Esophagus squamous epithelium (tissue), 4 donors: ENCODE measurements around the gene CFHR5.

Experiments
- POLR2A ChIP-seq, 4 donors: fragments of 450-650 bp; IDR thresholded peaks; one replicate each; pipeline ENCODE4 v1.6.1; 2017; ENCODE audit warnings: antibody characterized with exemption in 4 of 4, mild to moderate bottlenecking in 4 of 4, moderate library complexity in 3 of 4
- TF ChIP-seq, protein P1 (sequence below), 6 experiments: fragments of 450-650 bp in 4 of 6; fragments of 200-600 bp in 2 of 6; sonication (generic) in 2 of 6; IDR thresholded peaks; one replicate each; pipeline ENCODE4 v1.5.1; 2016 to 2019; ENCODE audit warnings: antibody characterized with exemption in 6 of 6, mild to moderate bottlenecking in 4 of 6, moderate library complexity in 4 of 6

- TF ChIP-seq, protein P1, sequence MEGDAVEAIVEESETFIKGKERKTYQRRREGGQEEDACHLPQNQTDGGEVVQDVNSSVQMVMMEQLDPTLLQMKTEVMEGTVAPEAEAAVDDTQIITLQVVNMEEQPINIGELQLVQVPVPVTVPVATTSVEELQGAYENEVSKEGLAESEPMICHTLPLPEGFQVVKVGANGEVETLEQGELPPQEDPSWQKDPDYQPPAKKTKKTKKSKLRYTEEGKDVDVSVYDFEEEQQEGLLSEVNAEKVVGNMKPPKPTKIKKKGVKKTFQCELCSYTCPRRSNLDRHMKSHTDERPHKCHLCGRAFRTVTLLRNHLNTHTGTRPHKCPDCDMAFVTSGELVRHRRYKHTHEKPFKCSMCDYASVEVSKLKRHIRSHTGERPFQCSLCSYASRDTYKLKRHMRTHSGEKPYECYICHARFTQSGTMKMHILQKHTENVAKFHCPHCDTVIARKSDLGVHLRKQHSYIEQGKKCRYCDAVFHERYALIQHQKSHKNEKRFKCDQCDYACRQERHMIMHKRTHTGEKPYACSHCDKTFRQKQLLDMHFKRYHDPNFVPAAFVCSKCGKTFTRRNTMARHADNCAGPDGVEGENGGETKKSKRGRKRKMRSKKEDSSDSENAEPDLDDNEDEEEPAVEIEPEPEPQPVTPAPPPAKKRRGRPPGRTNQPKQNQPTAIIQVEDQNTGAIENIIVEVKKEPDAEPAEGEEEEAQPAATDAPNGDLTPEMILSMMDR (IDR thresholded peaks at IDR 0.05), result no peak
- no peak for TF ChIP-seq POLR2A (IDR thresholded peaks at IDR 0.05)
Observed at GRCh38 chr1:197008861-197009260, 31.5 kb downstream of the CFHR5 start.
